ENCODE data around the gene MTA3. TPM values are rescaled to one million over a fixed set of nuclear protein-coding genes. Genes with fewer than 3 reads are reported as not detected.
"Not testable (repeated sequence)": the region's sequence is repeated elsewhere in the genome, so short reads cannot be mapped to it uniquely, and the experiment has no call there.

Gene MTA3
- total RNA-seq, 4 donors from 2014 or later: 25.6 to 89.1 (median 64.0) TPM

GRCh38 chr2:42558827-42559226 is 9.6 kb upstream of the MTA3 start:
- DNase-seq: no peak
- H3K9me3 ChIP-seq: no peaks in the 10 kb centered on the region
- no peaks in the 10 kb centered on the region for H3K27me3 ChIP-seq
- intact Hi-C loops (cut with DNase I; ENCODE audit: low total_unique reads): no loop called here
- TF ChIP-seq POLR2A (IDR thresholded peaks at IDR 0.05): no peak
- TF ChIP-seq, protein P1, sequence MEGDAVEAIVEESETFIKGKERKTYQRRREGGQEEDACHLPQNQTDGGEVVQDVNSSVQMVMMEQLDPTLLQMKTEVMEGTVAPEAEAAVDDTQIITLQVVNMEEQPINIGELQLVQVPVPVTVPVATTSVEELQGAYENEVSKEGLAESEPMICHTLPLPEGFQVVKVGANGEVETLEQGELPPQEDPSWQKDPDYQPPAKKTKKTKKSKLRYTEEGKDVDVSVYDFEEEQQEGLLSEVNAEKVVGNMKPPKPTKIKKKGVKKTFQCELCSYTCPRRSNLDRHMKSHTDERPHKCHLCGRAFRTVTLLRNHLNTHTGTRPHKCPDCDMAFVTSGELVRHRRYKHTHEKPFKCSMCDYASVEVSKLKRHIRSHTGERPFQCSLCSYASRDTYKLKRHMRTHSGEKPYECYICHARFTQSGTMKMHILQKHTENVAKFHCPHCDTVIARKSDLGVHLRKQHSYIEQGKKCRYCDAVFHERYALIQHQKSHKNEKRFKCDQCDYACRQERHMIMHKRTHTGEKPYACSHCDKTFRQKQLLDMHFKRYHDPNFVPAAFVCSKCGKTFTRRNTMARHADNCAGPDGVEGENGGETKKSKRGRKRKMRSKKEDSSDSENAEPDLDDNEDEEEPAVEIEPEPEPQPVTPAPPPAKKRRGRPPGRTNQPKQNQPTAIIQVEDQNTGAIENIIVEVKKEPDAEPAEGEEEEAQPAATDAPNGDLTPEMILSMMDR (IDR thresholded peaks at IDR 0.05): no peak
- no peak overlapping the region for H3K27ac ChIP-seq
- no peak overlapping the region for H3K4me3 ChIP-seq
- H3K36me3 ChIP-seq: no peaks in the 10 kb centered on the region
- no peaks in the 10 kb centered on the region for H3K4me1 ChIP-seq

DNA sequence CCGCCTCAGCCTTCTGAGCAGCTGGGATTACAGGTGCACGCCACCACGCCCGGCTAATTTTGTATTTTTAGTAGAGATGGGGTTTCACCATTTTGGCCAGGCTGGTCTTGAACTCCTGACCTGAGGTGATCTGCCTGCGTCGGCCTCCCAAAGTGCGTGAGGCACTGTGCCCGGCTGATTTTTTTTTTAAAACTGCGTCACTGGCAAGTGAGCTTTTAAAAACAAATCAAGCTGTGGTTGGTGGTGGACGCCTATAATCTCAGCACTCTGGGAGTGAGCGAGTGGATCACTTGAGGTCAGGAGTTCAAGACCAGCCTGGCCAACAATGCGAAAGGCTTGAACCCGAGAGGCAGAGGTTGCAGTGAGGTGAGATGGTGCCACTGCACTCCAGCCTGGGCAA is 8.3 kb upstream of the MTA3 start:
- H3K4me1 ChIP-seq; DNase-seq; H3K36me3 ChIP-seq; H3K27ac ChIP-seq; H3K27me3 ChIP-seq; H3K4me3 ChIP-seq; intact Hi-C loops (cut with DNase I; ENCODE audit: low total_unique reads); H3K9me3 ChIP-seq: not testable (repeated sequence)

DNA sequence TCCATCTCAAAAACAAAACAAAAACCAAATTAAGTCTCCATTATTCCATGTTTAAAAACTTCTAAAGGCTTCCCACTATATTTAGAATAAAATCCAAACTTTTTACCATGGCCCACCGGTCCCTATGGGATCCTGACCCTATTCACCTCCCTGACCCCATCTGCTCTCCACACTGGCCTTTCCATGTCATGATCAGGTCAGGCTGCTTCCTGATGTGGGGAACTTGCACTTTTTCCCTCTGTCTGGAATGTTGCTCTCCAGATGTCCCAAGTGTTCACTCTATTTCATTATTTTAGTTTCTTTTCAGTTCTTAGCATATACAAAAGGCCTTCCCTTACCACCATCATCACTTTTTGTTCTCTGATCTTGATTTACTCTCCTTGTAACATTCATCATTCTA is 7.5 kb upstream of the MTA3 start:
- intact Hi-C loops (cut with DNase I; ENCODE audit: low total_unique reads): no loop called here
- no peaks in the 10 kb centered on the region for H3K36me3 ChIP-seq
- no peak for DNase-seq

DNA sequence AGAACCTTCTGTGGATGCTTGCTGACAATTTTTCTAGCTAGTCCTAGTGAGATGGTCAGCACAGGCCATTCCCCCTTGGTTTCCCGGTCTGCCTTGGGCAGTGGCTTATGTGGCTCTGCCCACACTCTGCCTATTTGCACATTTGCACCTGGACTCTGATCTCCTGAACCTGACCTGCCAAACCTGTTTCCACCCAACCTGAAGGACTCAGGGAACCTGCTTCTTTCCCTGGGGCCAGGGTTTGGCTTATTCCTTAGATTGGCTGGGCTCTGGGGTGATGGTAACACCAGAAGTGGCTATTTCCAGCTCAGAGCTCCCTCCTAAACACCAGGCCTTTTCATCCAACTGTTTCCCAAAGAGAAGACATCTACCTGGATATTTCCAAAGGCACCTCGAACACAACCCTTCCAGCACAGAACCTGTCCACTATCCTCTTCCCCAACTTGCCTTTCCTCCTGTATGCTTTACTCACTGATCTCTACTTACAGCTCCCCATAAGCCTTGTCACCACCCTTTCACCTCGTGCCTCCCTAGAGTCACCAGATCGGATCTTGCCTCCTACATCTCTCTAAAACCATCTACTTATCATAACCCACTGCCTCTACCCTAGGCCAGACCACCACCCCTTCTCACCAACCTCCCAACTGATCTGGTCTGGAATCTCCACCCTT is 5.8 kb upstream of the MTA3 start:
- Histone ChIP-seq H3K4me3 (no peak overlapping the region), H3K27me3 (no peaks in the 10 kb centered on the region), H3K4me1 (no peaks in the 10 kb centered on the region), H3K9me3 (no peaks in the 10 kb centered on the region), H3K36me3 (no peaks in the 10 kb centered on the region), H3K27ac (no peak overlapping the region)
- TF ChIP-seq POLR2A (IDR thresholded peaks at IDR 0.05): no peak
- intact Hi-C loops (cut with DNase I; ENCODE audit: low total_unique reads): no loop called here
- no peak for DNase-seq

More for the DNA sequence above, 7.5 kb upstream of the MTA3 start:
- no peak for TF ChIP-seq POLR2A (IDR thresholded peaks at IDR 0.05)
- TF ChIP-seq, protein P1 (IDR thresholded peaks at IDR 0.05): no peak
- H3K4me1 ChIP-seq: no peaks in the 10 kb centered on the region
- H3K9me3 ChIP-seq: no peaks in the 10 kb centered on the region
- H3K27me3 ChIP-seq: no peaks in the 10 kb centered on the region
- no peak overlapping the region for H3K4me3 ChIP-seq
- no peak overlapping the region for H3K27ac ChIP-seq

DNA sequence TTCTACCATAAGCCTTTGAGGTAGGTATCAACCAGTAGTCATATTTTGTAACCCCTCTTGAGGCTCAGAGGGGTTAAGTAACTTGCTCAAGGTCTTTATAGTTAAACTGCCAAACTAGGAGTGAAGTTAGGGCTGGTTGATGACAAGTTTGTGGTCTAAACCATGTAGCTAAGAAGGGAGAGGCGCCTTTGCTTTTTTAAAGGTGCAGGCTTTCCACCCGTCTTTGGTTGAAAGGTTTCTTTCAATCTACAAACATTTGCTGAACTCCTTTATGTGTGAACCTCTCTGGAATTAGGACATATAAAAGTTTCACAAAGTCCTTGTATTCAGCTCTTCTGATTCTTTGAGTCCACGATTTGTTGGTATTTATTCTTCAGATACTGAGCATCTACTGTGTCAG is 2.4 kb upstream of the MTA3 start:
- intact Hi-C loops (cut with DNase I; ENCODE audit: low total_unique reads): no loop called here
- TF ChIP-seq, protein P1 (IDR thresholded peaks at IDR 0.05): no peak
- Histone ChIP-seq H3K4me3 (no peak overlapping the region), H3K4me1 (no peaks in the 10 kb centered on the region), H3K36me3 (no peaks in the 10 kb centered on the region), H3K27ac (peak overlapping the region; percentile 96 to 97), H3K9me3 (no peaks in the 10 kb centered on the region), H3K27me3 (no peaks in the 10 kb centered on the region)
- DNase-seq: no peak

DNA sequence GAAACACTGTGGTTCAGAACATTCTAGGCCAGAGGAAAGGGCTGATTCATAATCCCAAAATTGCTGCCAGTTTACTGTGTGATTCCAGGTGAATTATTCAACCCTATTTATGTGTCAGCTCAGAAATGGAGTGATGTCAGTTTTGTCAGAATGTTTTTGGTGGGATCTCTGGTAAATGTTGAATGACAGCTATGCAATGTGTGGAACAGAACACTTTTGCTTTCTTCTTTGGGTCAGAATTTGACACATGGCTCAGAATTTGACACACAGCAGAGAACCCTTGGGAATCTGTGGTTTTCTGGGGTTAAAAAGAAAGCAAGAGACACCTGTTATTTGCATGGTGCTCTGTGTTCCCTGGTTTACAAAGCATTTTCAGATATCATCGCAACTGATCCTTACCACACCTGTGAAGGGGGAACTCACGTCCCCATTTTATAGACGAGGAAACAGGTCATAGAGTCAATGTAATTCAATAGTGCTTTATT is 1.6 kb upstream of the MTA3 start:
- Histone ChIP-seq H3K36me3 (no peaks in the 10 kb centered on the region), H3K4me1 (no peaks in the 10 kb centered on the region), H3K4me3 (no peak overlapping the region), H3K27ac (peak overlapping the region; percentile 96 to 97), H3K27me3 (no peaks in the 10 kb centered on the region), H3K9me3 (no peaks in the 10 kb centered on the region)
- no peak for TF ChIP-seq POLR2A (IDR thresholded peaks at IDR 0.05)
- TF ChIP-seq, protein P1 (IDR thresholded peaks at IDR 0.05): no peak
- intact Hi-C loops (cut with DNase I; ENCODE audit: low total_unique reads): no loop called here
- DNase-seq: no peak
